Adrenal gland (tissue), 12 donors: Measurements from ENCODE around the gene CDKN2D. TPM values are rescaled to one million over a fixed set of nuclear protein-coding genes. Genes with fewer than 3 reads are reported as not detected.

Experiments
- DNase-seq, 7 donors: peaks; one replicate each; pipeline ENCODE4 v3.0.0-alpha.2; 2019 to 2020
- H3K27ac ChIP-seq, 5 donors: fragments of 200-600 bp; sonication (generic) in 4 of 5; 1 replicate in 3 of 5; 2 replicates in 2 of 5; pipeline versions ENCODE4 v1.5.1 to v1.8.0; 2016 to 2020; ENCODE audit warnings: mild to moderate bottlenecking in 1 of 5
- H3K27me3 ChIP-seq: fragments of 200-600 bp; 2 replicates; pipeline ENCODE4 v1.8.0; 2021
- H3K36me3 ChIP-seq, 2 donors: fragments of 200-600 bp; replicated peaks in 1 of 2; 1 replicate in 1 of 2; 2 replicates in 1 of 2; pipeline versions ENCODE4 v1.5.1 to v1.8.0; 2018 to 2022
- H3K4me1 ChIP-seq, 2 donors: fragments of 200-600 bp; replicated peaks in 1 of 2; 1 replicate in 1 of 2; 2 replicates in 1 of 2; pipeline versions ENCODE4 v1.5.1 to v1.8.0; 2018 to 2021
- H3K4me3 ChIP-seq, 4 donors: fragments of 200-600 bp; sonication (generic) in 3 of 4; one replicate each; pipeline ENCODE4 v1.5.1; 2016 to 2018
- H3K9me3 ChIP-seq, 3 donors: fragments of 200-600 bp; sonication (generic) in 1 of 3; replicated peaks in 1 of 3; 1 replicate in 2 of 3; 2 replicates in 1 of 3; pipeline versions ENCODE4 v1.5.1 to v1.8.0; 2016 to 2021
- POLR2A ChIP-seq, 2 donors: fragments of 450-650 bp; IDR thresholded peaks; one replicate each; pipeline ENCODE4 v1.6.1; 2017; ENCODE audit warnings: antibody characterized with exemption in 2 of 2, mild to moderate bottlenecking in 2 of 2, moderate library complexity in 1 of 2
- WGBS, 4 donors: extraction: QIAGEN DNeasy Blood & Tissue Kit in 2 of 4; methylation state at CpG; one replicate each; pipeline versions ENCODE4 v1.1.5 to v1.1.7; 2013 to 2017; 5-methylcytosine and 5-hydroxymethylcytosine counted together
- intact Hi-C, 2 donors: fragments of 100-400 bp; cut with DNase I; formaldehyde crosslinking; loops; one replicate each; pipeline versions ENCODE4 v1.14.1 to v1.15.0; 2022 to 2023
- polyA plus RNA-seq, 3 donors: library from polyadenylated mRNA; stranded (reverse); fragments of 200-250 nt in 2 of 3; fragments of 350-450 nt in 1 of 3; fragmentation: Illumina TruSeq in 1 of 3; extraction: RNeasy Lipid Tissue Mini Kit (QIAGEN cat#74804) in 1 of 3; gene quantifications; one replicate each; pipeline ENCODE4 v1.2.3, GENCODE V29; 2013 to 2014
- total RNA-seq, 9 donors: library from RNA; depleted of rRNA in 4 of 9; stranded (reverse); fragments of >200 nt in 4 of 9; fragments of 120-200 nt in 1 of 9; fragmentation: NEBNext Ultra II Directional in 1 of 9; extraction: Animal tissue kit (Norgen Biotek cat#: 25700) in 1 of 9; gene quantifications; one replicate each; pipeline versions ENCODE4 v1.1.0 to v1.2.4, GENCODE V29; 2013 to 2023
- TF ChIP-seq, protein P1 (sequence below), 6 experiments: fragments of 450-650 bp in 4 of 6; fragments of 200-600 bp in 2 of 6; sonication (generic) in 1 of 6; IDR thresholded peaks; 1 replicate in 5 of 6; 2 replicates in 1 of 6; pipeline versions ENCODE4 v1.5.1 to v1.8.0; 2016 to 2021; ENCODE audit warnings: antibody characterized with exemption in 6 of 6, mild to moderate bottlenecking in 2 of 6, moderate library complexity in 1 of 6
- donor health status: healthy with polysubstance abuse.
- donor health status: Bipolar disorder and iron deficiency.
- donor health status: DM: yes; HTN: yes; CAD: no.
- donor health status: DM: no; HTN: no; CAD: no.
- donor health status: DM: no; HTN: no; CAD: no.
- donor health status: DM: yes; HTN: yes; CAD: no.

The CDKN2D gene
- total and polyA plus RNA-seq, 12 donors: 1.9 to 17.4 (median 8.2) TPM

GRCh38 chr19:10565567-10566407 lies 3.0 kb downstream of the CDKN2D start, which contains the start of gene KRI1:
KRI1 (minus strand) TSS chr19:10566010; CDS start chr19:10565999, 11 bp downstream.
- H3K27me3 ChIP-seq: no peaks in the 10 kb centered on the region
- peak within 1 kb of the TSS; percentile 52 to 99 (median 82) for H3K27ac ChIP-seq
- H3K36me3 ChIP-seq: peaks cover 0 to 5% of the 10 kb centered on the region in 2 donors
- no peaks in the 10 kb centered on the region for H3K9me3 ChIP-seq
- intact Hi-C loops: loop anchor here in 1 of 2 donors (5.0 kb wide), 1 partner anchor 63 kb away; the partner anchor contains the start of gene KEAP1
- H3K4me1 ChIP-seq: peaks cover 10 to 37% of the 10 kb centered on the region in 2 donors
- 0 to 2% (median 1%) methylated on average over 19 to 94 of the region's 94 CpGs for WGBS, 4 donors
- peak within 1 kb of the TSS; percentile 16 to 90 (median 60) for H3K4me3 ChIP-seq
- TF ChIP-seq POLR2A (IDR thresholded peaks at IDR 0.05): peak; percentile 46 to 68
- TF ChIP-seq, protein P1, sequence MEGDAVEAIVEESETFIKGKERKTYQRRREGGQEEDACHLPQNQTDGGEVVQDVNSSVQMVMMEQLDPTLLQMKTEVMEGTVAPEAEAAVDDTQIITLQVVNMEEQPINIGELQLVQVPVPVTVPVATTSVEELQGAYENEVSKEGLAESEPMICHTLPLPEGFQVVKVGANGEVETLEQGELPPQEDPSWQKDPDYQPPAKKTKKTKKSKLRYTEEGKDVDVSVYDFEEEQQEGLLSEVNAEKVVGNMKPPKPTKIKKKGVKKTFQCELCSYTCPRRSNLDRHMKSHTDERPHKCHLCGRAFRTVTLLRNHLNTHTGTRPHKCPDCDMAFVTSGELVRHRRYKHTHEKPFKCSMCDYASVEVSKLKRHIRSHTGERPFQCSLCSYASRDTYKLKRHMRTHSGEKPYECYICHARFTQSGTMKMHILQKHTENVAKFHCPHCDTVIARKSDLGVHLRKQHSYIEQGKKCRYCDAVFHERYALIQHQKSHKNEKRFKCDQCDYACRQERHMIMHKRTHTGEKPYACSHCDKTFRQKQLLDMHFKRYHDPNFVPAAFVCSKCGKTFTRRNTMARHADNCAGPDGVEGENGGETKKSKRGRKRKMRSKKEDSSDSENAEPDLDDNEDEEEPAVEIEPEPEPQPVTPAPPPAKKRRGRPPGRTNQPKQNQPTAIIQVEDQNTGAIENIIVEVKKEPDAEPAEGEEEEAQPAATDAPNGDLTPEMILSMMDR (IDR thresholded peaks at IDR 0.05): peak in 5 of 6 experiments; percentile 31 to 74 (median 51)
- DNase-seq: peak; percentile 98 to 99 (median 99)

GRCh38 chr19:10565028-10565566 lies 3.7 kb downstream of the CDKN2D start:
- Histone ChIP-seq H3K4me1 (peaks cover 10 to 37% of the 10 kb centered on the region in 2 donors), H3K4me3 (peak overlapping the region; percentile 16 to 90 (median 60)), H3K27me3 (no peaks in the 10 kb centered on the region), H3K36me3 (peaks cover 0 to 12% of the 10 kb centered on the region in 2 donors), H3K9me3 (no peaks in the 10 kb centered on the region), H3K27ac (peak overlapping the region in 4 of 5 donors; percentile 52 to 86 (median 80))
- TF ChIP-seq POLR2A (IDR thresholded peaks at IDR 0.05): no peak
- TF ChIP-seq, protein P1 (IDR thresholded peaks at IDR 0.05): no peak
- DNase-seq: peak in 3 of 7 donors; percentile 45 to 50 (median 45)
- intact Hi-C loops: loop anchor here in 1 of 2 donors (5.0 kb wide), 1 partner anchor 63 kb away; the partner anchor contains the start of gene KEAP1
- WGBS, 4 donors: 12 to 22% (median 19%) methylated on average over 10 of the region's 10 CpGs

DNA sequence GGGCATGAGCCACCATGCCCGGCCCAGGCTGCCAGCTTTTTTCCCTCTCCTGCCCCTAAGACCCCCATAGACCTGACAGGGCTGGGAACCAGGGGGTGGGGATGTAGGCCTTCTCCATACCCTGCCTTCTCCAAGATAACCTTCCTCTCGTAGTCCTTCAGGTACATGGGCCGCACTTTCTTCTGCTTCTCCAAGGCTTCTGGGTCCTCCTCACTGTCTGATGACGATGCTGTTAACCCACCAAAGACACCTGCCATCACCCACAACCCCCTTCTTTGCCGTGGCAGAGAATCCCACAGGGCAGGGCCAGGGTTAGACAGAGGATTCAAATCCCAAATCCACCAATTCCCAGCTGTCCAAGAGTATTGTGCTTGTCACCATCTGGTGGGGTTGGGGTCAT lies 6.2 kb downstream of the CDKN2D start:
- Histone ChIP-seq H3K27ac (no peak overlapping the region), H3K27me3 (no peaks in the 10 kb centered on the region), H3K9me3 (no peaks in the 10 kb centered on the region), H3K4me1 (peaks cover 10 to 22% of the 10 kb centered on the region in 2 donors), H3K36me3 (peaks cover 0 to 35% of the 10 kb centered on the region in 2 donors), H3K4me3 (no peak overlapping the region)
- no peak for DNase-seq
- TF ChIP-seq POLR2A (IDR thresholded peaks at IDR 0.05): no peak
- 91 to 93% (median 92%) methylated on average over 5 of the region's 5 CpGs for WGBS, 4 donors
- intact Hi-C loops: no loop called here

DNA sequence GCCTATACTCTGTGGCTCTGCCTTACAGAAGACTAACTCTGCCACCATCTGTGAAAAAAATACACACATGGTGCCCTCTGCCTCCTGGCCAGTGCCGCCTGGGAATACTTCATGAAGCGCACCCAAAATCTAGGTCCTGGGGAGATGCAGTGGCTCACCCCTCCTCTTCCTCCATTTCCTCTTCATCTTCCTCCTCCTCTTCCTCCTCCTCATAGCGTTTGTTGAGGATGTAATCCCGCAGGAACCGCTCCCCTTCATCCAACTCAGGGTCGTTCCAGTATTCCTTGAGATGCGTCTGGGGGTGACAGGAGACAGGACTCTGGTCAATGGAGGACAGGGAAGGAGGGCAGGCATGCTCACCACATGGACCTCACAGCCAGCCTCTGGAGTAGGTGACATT lies 8.6 kb downstream of the CDKN2D start:
- no peak for TF ChIP-seq POLR2A (IDR thresholded peaks at IDR 0.05)
- TF ChIP-seq, protein P1 (IDR thresholded peaks at IDR 0.05): no peak
- no peak for DNase-seq
- Histone ChIP-seq H3K27me3 (no peaks in the 10 kb centered on the region), H3K4me1 (peaks cover 0 to 6% of the 10 kb centered on the region in 2 donors), H3K4me3 (no peak overlapping the region), H3K9me3 (no peaks in the 10 kb centered on the region), H3K27ac (no peak overlapping the region), H3K36me3 (peaks cover 0 to 57% of the 10 kb centered on the region in 2 donors)
- 91 to 96% (median 91%) methylated on average over 7 of the region's 7 CpGs for WGBS, 4 donors
- intact Hi-C loops: no loop called here
